Common myeloid progenitor, CD34-positive (primary cell): ENCODE measurements around the gene ADH5.

Experiments used
- CTCF ChIA-PET: fragments of 350-600 bp; sonication (Branson Sonifier 250); formaldehyde crosslinking; loops from one replicate; lab custom pipeline; 2021; ENCODE audit warnings: antibody characterized with exemption; lab: Charles Lee
- POLR2A ChIA-PET: fragments of 350-600 bp; sonication (Branson Sonifier 250); formaldehyde crosslinking; loops from one replicate; lab custom pipeline; 2021; ENCODE audit warnings: antibody characterized with exemption; lab: Charles Lee
- DNase-seq, 3 donors: peaks; one replicate each; pipeline versions ENCODE4 v3.0.0 to v3.0.0-alpha.2; 2013
- H3K27ac ChIP-seq, 2 experiments: 1 replicate in 1 of 2; 2 replicates in 1 of 2; pipeline ENCODE4 v1.7.0; 2013; ENCODE audit warnings: inconsistent platforms in 2 of 2, low read length in 2 of 2, mild to moderate bottlenecking in 2 of 2, low read depth in 1 of 2, moderate library complexity in 1 of 2; ENCODE audit not compliant: severe bottlenecking in 2 of 2, insufficient read depth in 1 of 2, poor library complexity in 1 of 2
- H3K27me3 ChIP-seq, 5 experiments: replicated peaks in 2 of 5; 1 replicate in 3 of 5; 2 replicates in 2 of 5; pipeline versions ENCODE4 v1.6.1 to v1.7.0; 2013; ENCODE audit warnings: low read length in 4 of 5, mild to moderate bottlenecking in 2 of 5, moderate library complexity in 2 of 5, inconsistent platforms in 1 of 5; ENCODE audit not compliant: insufficient read depth in 5 of 5, control insufficient read depth in 4 of 5
- H3K36me3 ChIP-seq, 4 experiments: 1 replicate in 2 of 4; 2 replicates in 2 of 4; pipeline versions ENCODE4 v1.6.1 to v1.7.0; 2013; ENCODE audit warnings: low read length in 3 of 4, control low read depth in 1 of 4, mild to moderate bottlenecking in 1 of 4; ENCODE audit not compliant: control insufficient read depth in 4 of 4, insufficient read depth in 4 of 4
- H3K4me1 ChIP-seq, 4 experiments: 1 replicate in 3 of 4; 2 replicates in 1 of 4; pipeline versions ENCODE4 v1.6.1 to v1.7.1; 2013; ENCODE audit warnings: low read length in 3 of 4, mild to moderate bottlenecking in 3 of 4, control low read depth in 1 of 4, inconsistent platforms in 1 of 4, moderate library complexity in 1 of 4; ENCODE audit not compliant: control insufficient read depth in 4 of 4, insufficient read depth in 4 of 4; ENCODE audit errors: control extremely low read depth in 1 of 4
- H3K4me3 ChIP-seq, 7 experiments: 1 replicate in 4 of 7; 2 replicates in 3 of 7; pipeline versions ENCODE4 v1.5.1 to v1.7.0; 2013; ENCODE audit warnings: mild to moderate bottlenecking in 7 of 7, low read length in 6 of 7, moderate library complexity in 6 of 7, inconsistent platforms in 2 of 7, low read depth in 2 of 7, control low read depth in 1 of 7; ENCODE audit not compliant: insufficient read depth in 4 of 7, control insufficient read depth in 1 of 7; ENCODE audit errors: extremely low read depth in 1 of 7
- H3K9me3 ChIP-seq, 5 experiments: 1 replicate in 4 of 5; 2 replicates in 1 of 5; pipeline versions ENCODE4 v1.6.1 to v1.7.1; 2013; ENCODE audit warnings: low read length in 4 of 5, mild to moderate bottlenecking in 2 of 5, inconsistent platforms in 1 of 5, low read depth in 1 of 5, moderate library complexity in 1 of 5; ENCODE audit not compliant: control insufficient read depth in 4 of 5, insufficient read depth in 2 of 5; ENCODE audit errors: control extremely low read depth in 1 of 5
- WGBS: methylation state at CpG from one replicate; pipeline ENCODE4 v1.1.5; 2013; ENCODE audit not compliant: insufficient coverage; 5-methylcytosine and 5-hydroxymethylcytosine counted together

The ADH5 gene

DNA sequence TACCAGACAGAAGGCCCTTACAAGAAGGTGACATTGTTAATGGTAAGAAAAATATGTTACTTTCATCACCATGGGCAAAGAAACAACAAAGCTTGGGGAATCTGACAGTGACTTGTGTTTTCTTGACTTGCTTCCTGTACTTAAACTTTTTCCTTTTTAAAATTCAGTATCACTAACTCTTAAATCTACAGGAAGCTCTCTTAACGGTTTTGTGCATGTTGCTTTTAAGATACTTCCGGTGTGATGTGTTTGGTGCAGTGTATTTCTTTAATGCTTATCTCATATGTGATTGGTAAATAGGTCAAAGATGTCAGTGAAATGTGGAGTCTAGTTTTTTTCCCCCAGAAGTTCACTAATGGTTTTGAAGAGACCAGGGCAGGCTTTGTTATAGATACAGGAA is 45.2 kb downstream of the ADH5 start:
- peak; percentile 4 to 71 (median 54) for DNase-seq
- peak overlapping the region; percentile 69 to 70 for H3K27ac ChIP-seq
- ChIA-PET POLR2A (interaction anchor here (1.1 kb wide), 1 partner anchor 48 kb away, joined by 3 read pairs; the partner anchor contains the start of gene METAP1), CTCF (interaction anchor here (1.7 kb wide), 1 partner anchor 13 kb away, joined by 7 read pairs; no protein-coding TSS in a partner anchor)
- peaks cover 5 to 32% (median 7%) of the 10 kb centered on the region in 4 experiments for H3K36me3 ChIP-seq
- peak overlapping the region in 1 of 7 experiments; percentile 9 for H3K4me3 ChIP-seq
- H3K9me3 ChIP-seq: peaks cover 0 to 4% (median 0%) of the 10 kb centered on the region in 5 experiments
- no CpG with 5 or more reads among the region's 2 CpGs for WGBS
- H3K27me3 ChIP-seq: no peaks in the 10 kb centered on the region
- peaks cover 3 to 14% (median 14%) of the 10 kb centered on the region in 4 experiments for H3K4me1 ChIP-seq

- no CpG with 5 or more reads among the region's 1 CpG for WGBS
- peaks cover 3 to 28% (median 20%) of the 10 kb centered on the region in 4 experiments for H3K36me3 ChIP-seq
- no peak overlapping the region for H3K27ac ChIP-seq
- no peaks in the 10 kb centered on the region for H3K27me3 ChIP-seq
- peak in 2 of 3 donors; percentile 33 to 48 for DNase-seq
- CTCF ChIA-PET: interaction anchor here (0.9 to 1.6 kb wide), 3 partner anchors 9 to 16 kb away, joined by 3 to 4 read pairs (median 4); no protein-coding TSS in a partner anchor
- H3K4me1 ChIP-seq: peaks cover 3 to 6% (median 5%) of the 10 kb centered on the region in 4 experiments
- H3K9me3 ChIP-seq: peaks cover 0 to 17% (median 0%) of the 10 kb centered on the region in 5 experiments
- no peak overlapping the region for H3K4me3 ChIP-seq
- POLR2A ChIA-PET: no interaction called here
Observed at GRCh38 chr4:99038213-99038612, 50.4 kb downstream of the ADH5 start.

- ChIA-PET POLR2A (no interaction called here), CTCF (interaction anchor here (1.0 kb wide), 1 partner anchor 22 kb away, joined by 4 read pairs; no protein-coding TSS in a partner anchor)
- WGBS: no CpG with 5 or more reads among the region's 4 CpGs
Observed at GRCh38 chr4:99033956-99034355, 54.6 kb downstream of the ADH5 start.

DNA sequence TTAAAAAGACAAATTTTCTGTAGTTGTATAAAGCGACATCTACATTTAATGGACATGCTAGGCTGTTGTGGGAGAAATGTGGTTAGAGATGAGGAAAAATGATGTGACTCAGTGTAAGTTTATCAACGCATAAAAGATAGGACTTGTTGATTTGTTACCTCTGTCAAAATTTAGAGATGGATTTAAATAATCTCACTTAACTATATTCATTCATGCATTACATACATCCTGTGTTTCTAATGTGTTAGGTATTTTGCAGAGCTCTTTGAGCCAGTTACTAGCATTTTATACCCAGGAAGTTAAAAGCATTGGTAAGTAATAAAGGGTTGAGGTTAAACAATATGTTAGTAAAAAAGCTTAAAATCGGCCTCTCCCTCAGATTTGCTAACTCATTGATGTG is 58.7 kb downstream of the ADH5 start:
- CTCF ChIA-PET: interaction anchor here (1.2 to 2.4 kb wide), 4 partner anchors 9 to 34 kb away, joined by 3 to 10 read pairs (median 4); partner anchors contain the start of gene METAP1
- 50% methylated on average over 2 of the region's 3 CpGs for WGBS

More at GRCh38 chr4:99033956-99034355, 54.6 kb downstream of the ADH5 start:
- H3K9me3 ChIP-seq: peaks cover 0 to 17% (median 0%) of the 10 kb centered on the region in 5 experiments
- H3K4me3 ChIP-seq: no peak overlapping the region
- peaks cover 3 to 31% (median 22%) of the 10 kb centered on the region in 4 experiments for H3K36me3 ChIP-seq
- H3K27me3 ChIP-seq: no peaks in the 10 kb centered on the region
- no peak for DNase-seq
- H3K27ac ChIP-seq: no peak overlapping the region
- H3K4me1 ChIP-seq: peaks cover 0 to 12% (median 3%) of the 10 kb centered on the region in 4 experiments

GRCh38 chr4:99029018-99029735 is 59.4 kb downstream of the ADH5 start:
- ChIA-PET CTCF (interaction anchor here (1.2 to 2.4 kb wide), 4 partner anchors 9 to 34 kb away, joined by 3 to 10 read pairs (median 4); partner anchors contain the start of gene METAP1), POLR2A (no interaction called here)
- peak in 1 of 3 donors; percentile 22 for DNase-seq
- Histone ChIP-seq H3K9me3 (no peaks in the 10 kb centered on the region), H3K36me3 (peaks cover 0 to 15% (median 2%) of the 10 kb centered on the region in 4 experiments), H3K27ac (peak overlapping the region in 1 of 2 experiments; percentile 9), H3K4me3 (peak overlapping the region in 1 of 7 experiments; percentile 1), H3K27me3 (no peaks in the 10 kb centered on the region), H3K4me1 (peaks cover 0 to 12% (median 3%) of the 10 kb centered on the region in 4 experiments)
- WGBS: 75% methylated on average over 1 of the region's 1 CpG

More for the DNA sequence above, 58.7 kb downstream of the ADH5 start:
- H3K4me3 ChIP-seq: peak overlapping the region in 1 of 7 experiments; percentile 24
- peak in 2 of 3 donors; percentile 25 to 33 for DNase-seq
- no peaks in the 10 kb centered on the region for H3K9me3 ChIP-seq
- POLR2A ChIA-PET: no interaction called here
- H3K27ac ChIP-seq: peak overlapping the region in 1 of 2 experiments; percentile 9
- peaks cover 3 to 22% (median 7%) of the 10 kb centered on the region in 4 experiments for H3K36me3 ChIP-seq
- H3K4me1 ChIP-seq: peaks cover 0 to 12% (median 3%) of the 10 kb centered on the region in 4 experiments
- no peaks in the 10 kb centered on the region for H3K27me3 ChIP-seq

- DNase-seq: no peak
- ChIA-PET POLR2A (no interaction called here), CTCF (interaction anchor here (1.5 to 1.8 kb wide), 2 partner anchors 10 to 13 kb away, joined by 4 read pairs; no protein-coding TSS in a partner anchor)
- H3K27me3 ChIP-seq: no peaks in the 10 kb centered on the region
- H3K4me1 ChIP-seq: peaks cover 0 to 12% (median 3%) of the 10 kb centered on the region in 4 experiments
- H3K4me3 ChIP-seq: no peak overlapping the region
- no peaks in the 10 kb centered on the region for H3K9me3 ChIP-seq
- H3K36me3 ChIP-seq: peaks cover 0 to 13% (median under 1%) of the 10 kb centered on the region in 4 experiments
- H3K27ac ChIP-seq: no peak overlapping the region
Observed at GRCh38 chr4:99028187-99028586, 60.4 kb downstream of the ADH5 start.
